Neural cell (in vitro differentiated cells): Measurements from ENCODE around the gene OR51L1. TPM values are rescaled to one million over a fixed set of nuclear protein-coding genes. Genes with fewer than 3 reads are reported as not detected.

Source experiments
- H2AFZ ChIP-seq: fragments of 200-600, 300-800 bp; sonication (generic), shearing (Covaris generic); 2 replicates; pipeline ENCODE4 v1.6.0; 2014; ENCODE audit warnings: low read depth, mild to moderate bottlenecking, antibody characterized with exemption, low read length, moderate library complexity
- H3F3A ChIP-seq: fragments of 200-600 bp; shearing (Covaris generic); 2 replicates; pipeline ENCODE4 v1.6.1; 2016; ENCODE audit warnings: mild to moderate bottlenecking, moderate library complexity, mixed read lengths, antibody characterized with exemption, low read length; ENCODE audit not compliant: insufficient read depth, poor library complexity, severe bottlenecking
- H3K27ac ChIP-seq: fragments of 200-600, 300-800 bp; sonication (generic), shearing (Covaris generic); 2 replicates; pipeline ENCODE4 v1.5.1; 2014; ENCODE audit warnings: mild to moderate bottlenecking, low read length, moderate library complexity
- H3K27me3 ChIP-seq: fragments of 300-800, 200-600 bp; sonication (generic), shearing (Covaris generic); 2 replicates; pipeline ENCODE4 v1.6.0; 2014; ENCODE audit warnings: mild to moderate bottlenecking, low read depth, low read length, moderate library complexity; ENCODE audit not compliant: insufficient read depth
- H3K36me3 ChIP-seq: fragments of 300-800, 200-600 bp; sonication (generic), shearing (Covaris generic); 2 replicates; pipeline ENCODE4 v1.5.1; 2014; ENCODE audit warnings: mild to moderate bottlenecking, antibody characterized with exemption, low read length, moderate library complexity; ENCODE audit not compliant: insufficient read depth
- H3K4me2 ChIP-seq: fragments of 300-800, 200-600 bp; sonication (generic), shearing (Covaris generic); 2 replicates; pipeline ENCODE4 v1.6.0; 2014; ENCODE audit warnings: mild to moderate bottlenecking, low read length
- H3K4me3 ChIP-seq: fragments of 300-800, 200-600 bp; sonication (generic), shearing (Covaris generic); 2 replicates; pipeline ENCODE4 v1.5.1; 2014; ENCODE audit warnings: mild to moderate bottlenecking, low read length, moderate library complexity
- H3K79me2 ChIP-seq: fragments of 200-600 bp; shearing (Covaris generic); replicated peaks from 2 replicates; pipeline ENCODE4 v1.6.0; 2014; ENCODE audit warnings: mild to moderate bottlenecking, low read length, moderate library complexity; ENCODE audit not compliant: insufficient read depth
- H3K9ac ChIP-seq: fragments of 300-800, 200-600 bp; sonication (generic), shearing (Covaris generic); 2 replicates; pipeline ENCODE4 v1.6.1; 2016; ENCODE audit warnings: mild to moderate bottlenecking, low read length, mixed read lengths
- H3K9me2 ChIP-seq: fragments of 200-600 bp; shearing (Covaris generic); 2 replicates; pipeline ENCODE4 v1.6.1; 2016; ENCODE audit warnings: mild to moderate bottlenecking, low read length, mixed read lengths; ENCODE audit not compliant: insufficient read depth
- H3K9me3 ChIP-seq: fragments of 200-600, 300-800 bp; sonication (generic), shearing (Covaris generic); 2 replicates; pipeline ENCODE4 v1.6.1; 2016; ENCODE audit warnings: mild to moderate bottlenecking, mixed run types, low read length, moderate library complexity, mixed read lengths
- H4K20me1 ChIP-seq: fragments of 200-600 bp; shearing (Covaris generic); 2 replicates; pipeline ENCODE4 v1.6.1; 2016; ENCODE audit warnings: mild to moderate bottlenecking, mixed run types; ENCODE audit not compliant: insufficient read depth
- CTCF ChIP-seq: fragments of 450-650 bp; IDR thresholded peaks from 2 replicates; pipeline ENCODE4 v1.5.1; 2014; ENCODE audit warnings: antibody characterized with exemption, mild to moderate bottlenecking, moderate library complexity; ENCODE audit not compliant: poor library complexity, severe bottlenecking
- EP300 ChIP-seq: fragments of 450-650 bp; conservative IDR thresholded peaks from 2 replicates; pipeline ENCODE4 v1.6.1; 2014; ENCODE audit warnings: antibody characterized with exemption, mild to moderate bottlenecking, moderate library complexity; ENCODE audit not compliant: poor library complexity, severe bottlenecking
- EZH2 ChIP-seq: fragments of 200-600, 300-800 bp; shearing (Covaris generic), sonication (generic); IDR thresholded peaks from 2 replicates; pipeline ENCODE4 v1.6.1; 2014; ENCODE audit warnings: antibody characterized with exemption, low read length, borderline replicate concordance, mild to moderate bottlenecking; ENCODE audit not compliant: insufficient read depth, poor library complexity, severe bottlenecking
- MXI1 ChIP-seq: fragments of 450-650 bp; conservative IDR thresholded peaks from 2 replicates; pipeline ENCODE4 v1.6.1; 2014; ENCODE audit warnings: antibody characterized with exemption, mild to moderate bottlenecking; ENCODE audit not compliant: poor library complexity, severe bottlenecking
- POLR2AphosphoS5 ChIP-seq: IDR thresholded peaks from 2 replicates; pipeline ENCODE4 v1.6.1; 2012
- RAD21 ChIP-seq: fragments of 450-650 bp; conservative IDR thresholded peaks from 2 replicates; pipeline ENCODE4 v1.6.1; 2014; ENCODE audit warnings: antibody characterized with exemption, mild to moderate bottlenecking, moderate library complexity
- SMC3 ChIP-seq: fragments of 450-650 bp; conservative IDR thresholded peaks from 2 replicates; pipeline ENCODE4 v1.6.1; 2014; ENCODE audit warnings: antibody characterized with exemption, mild to moderate bottlenecking, moderate library complexity; ENCODE audit not compliant: poor library complexity
- TAF1 ChIP-seq: IDR thresholded peaks from 2 replicates; pipeline ENCODE4 v1.6.1; 2012; ENCODE audit warnings: low read depth
- polyA plus RNA-seq: library from polyadenylated mRNA; depleted of rRNA; stranded (reverse); fragments of >200 nt; gene quantifications from 2 replicates; pipeline ENCODE4 v1.2.3, GENCODE V29; 2014
- TF ChIP-seq, protein P1 (sequence below): IDR thresholded peaks from 2 replicates; pipeline ENCODE4 v1.6.1; 2012; ENCODE audit warnings: borderline replicate concordance

The OR51L1 gene
- polyA plus RNA-seq, 1 donor from 2014 or later = not detected

- Histone ChIP-seq H3K27me3 (no peaks in the 10 kb centered on the region), H3K27ac (no peak overlapping the region), H3K79me2 (no peaks in the 10 kb centered on the region), H3K9me3 (no peaks in the 10 kb centered on the region), H3K4me3 (no peak overlapping the region), H3K36me3 (no peaks in the 10 kb centered on the region), H3K9me2 (no peaks in the 10 kb centered on the region), H3F3A (no peaks in the 10 kb centered on the region), H3K4me2 (no peak overlapping the region), H3K9ac (no peak overlapping the region), H2AFZ (no peak overlapping the region), H4K20me1 (no peaks in the 10 kb centered on the region)
- TF ChIP-seq CTCF (no peak), EP300 (no peak), RAD21 (no peak), SMC3 (no peak), POLR2AphosphoS5 (no peak), EZH2 (no peak), MXI1 (no peak), TAF1 (no peak)
- TF ChIP-seq, protein P1, sequence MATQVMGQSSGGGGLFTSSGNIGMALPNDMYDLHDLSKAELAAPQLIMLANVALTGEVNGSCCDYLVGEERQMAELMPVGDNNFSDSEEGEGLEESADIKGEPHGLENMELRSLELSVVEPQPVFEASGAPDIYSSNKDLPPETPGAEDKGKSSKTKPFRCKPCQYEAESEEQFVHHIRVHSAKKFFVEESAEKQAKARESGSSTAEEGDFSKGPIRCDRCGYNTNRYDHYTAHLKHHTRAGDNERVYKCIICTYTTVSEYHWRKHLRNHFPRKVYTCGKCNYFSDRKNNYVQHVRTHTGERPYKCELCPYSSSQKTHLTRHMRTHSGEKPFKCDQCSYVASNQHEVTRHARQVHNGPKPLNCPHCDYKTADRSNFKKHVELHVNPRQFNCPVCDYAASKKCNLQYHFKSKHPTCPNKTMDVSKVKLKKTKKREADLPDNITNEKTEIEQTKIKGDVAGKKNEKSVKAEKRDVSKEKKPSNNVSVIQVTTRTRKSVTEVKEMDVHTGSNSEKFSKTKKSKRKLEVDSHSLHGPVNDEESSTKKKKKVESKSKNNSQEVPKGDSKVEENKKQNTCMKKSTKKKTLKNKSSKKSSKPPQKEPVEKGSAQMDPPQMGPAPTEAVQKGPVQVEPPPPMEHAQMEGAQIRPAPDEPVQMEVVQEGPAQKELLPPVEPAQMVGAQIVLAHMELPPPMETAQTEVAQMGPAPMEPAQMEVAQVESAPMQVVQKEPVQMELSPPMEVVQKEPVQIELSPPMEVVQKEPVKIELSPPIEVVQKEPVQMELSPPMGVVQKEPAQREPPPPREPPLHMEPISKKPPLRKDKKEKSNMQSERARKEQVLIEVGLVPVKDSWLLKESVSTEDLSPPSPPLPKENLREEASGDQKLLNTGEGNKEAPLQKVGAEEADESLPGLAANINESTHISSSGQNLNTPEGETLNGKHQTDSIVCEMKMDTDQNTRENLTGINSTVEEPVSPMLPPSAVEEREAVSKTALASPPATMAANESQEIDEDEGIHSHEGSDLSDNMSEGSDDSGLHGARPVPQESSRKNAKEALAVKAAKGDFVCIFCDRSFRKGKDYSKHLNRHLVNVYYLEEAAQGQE = no peak
Measured at GRCh38 chr11:5036669-5037068, 42.0 kb downstream of the OR51L1 start.

GRCh38 chr11:5037926-5038325, 43.3 kb downstream of the OR51L1 start:
- no peaks in the 10 kb centered on the region for H4K20me1 ChIP-seq
- H3K4me3 ChIP-seq = no peak overlapping the region
- no peak overlapping the region for H3K4me2 ChIP-seq
- no peak for TF ChIP-seq EZH2
- no peaks in the 10 kb centered on the region for H3K36me3 ChIP-seq
- H3K9ac ChIP-seq = no peak overlapping the region
- H3K9me3 ChIP-seq = no peaks in the 10 kb centered on the region
- no peaks in the 10 kb centered on the region for H3F3A ChIP-seq
- H3K27ac ChIP-seq = no peak overlapping the region
- no peaks in the 10 kb centered on the region for H3K27me3 ChIP-seq
- no peaks in the 10 kb centered on the region for H3K9me2 ChIP-seq
- no peaks in the 10 kb centered on the region for H3K79me2 ChIP-seq
- H2AFZ ChIP-seq = no peak overlapping the region

DNA sequence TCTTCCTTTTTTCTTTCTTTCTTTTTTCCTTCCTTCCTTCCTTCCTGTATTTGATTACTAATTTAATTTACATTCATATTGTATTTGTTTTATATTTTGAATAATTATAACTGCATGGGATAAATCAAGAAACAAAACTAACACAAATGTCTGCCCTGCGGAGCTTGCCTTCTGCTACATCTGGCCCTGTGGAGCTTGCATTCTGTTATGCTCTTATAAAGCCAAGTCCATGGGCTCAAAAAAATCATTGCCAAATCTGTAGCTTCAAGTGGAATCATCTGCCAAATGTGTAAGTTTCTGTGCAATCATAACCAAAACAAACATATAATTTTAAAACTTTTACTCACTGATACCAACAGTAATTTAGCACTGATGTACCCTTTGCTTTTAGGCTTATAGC, 43.7 kb downstream of the OR51L1 start:
- Histone ChIP-seq H3F3A (no peaks in the 10 kb centered on the region), H3K9me2 (no peaks in the 10 kb centered on the region), H3K79me2 (no peaks in the 10 kb centered on the region), H3K9ac (no peak overlapping the region), H4K20me1 (no peaks in the 10 kb centered on the region), H3K36me3 (no peaks in the 10 kb centered on the region), H3K27ac (no peak overlapping the region), H3K4me2 (no peak overlapping the region), H3K9me3 (no peaks in the 10 kb centered on the region), H2AFZ (no peak overlapping the region), H3K27me3 (no peaks in the 10 kb centered on the region), H3K4me3 (no peak overlapping the region)
- TF ChIP-seq, protein P1 = no peak
- no peak for TF ChIP-seq TAF1
- no peak for TF ChIP-seq EZH2
- no peak for TF ChIP-seq RAD21
- no peak for TF ChIP-seq MXI1
- TF ChIP-seq EP300 = no peak
- no peak for TF ChIP-seq CTCF
- TF ChIP-seq SMC3 = no peak
- TF ChIP-seq POLR2AphosphoS5 = no peak
